ACC112 (cell line): Measurements from ENCODE around the gene DCUN1D1.

ENCODE experiments used
- H2AFZ ChIP-seq: fragments of 200-600 bp; sonication (generic); one replicate; pipeline ENCODE4 v1.6.0; 2017; ENCODE audit warnings: antibody characterized with exemption, low read length; ENCODE audit not compliant: unreplicated experiment
- H3K27ac ChIP-seq: fragments of 200-600 bp; sonication (generic); 2 replicates; pipeline ENCODE4 v1.5.1; 2014; ENCODE audit warnings: low read depth, mild to moderate bottlenecking, antibody characterized with exemption, low read length, moderate library complexity
- H3K27me3 ChIP-seq: fragments of 200-600 bp; sonication (generic); 2 replicates; pipeline ENCODE4 v1.6.1; 2014; ENCODE audit warnings: mild to moderate bottlenecking, antibody characterized with exemption, low read length, moderate library complexity, mixed read lengths; ENCODE audit not compliant: insufficient read depth
- H3K36me3 ChIP-seq: fragments of 200-600 bp; sonication (generic); 2 replicates; pipeline ENCODE4 v1.6.1; 2016; ENCODE audit warnings: mild to moderate bottlenecking, antibody characterized with exemption, low read length, moderate library complexity, mixed read lengths; ENCODE audit not compliant: insufficient read depth
- H3K4me1 ChIP-seq: fragments of 200-600 bp; sonication (generic); one replicate; pipeline ENCODE4 v1.6.1; 2016; ENCODE audit warnings: low read length, mixed read lengths; ENCODE audit not compliant: insufficient read depth, unreplicated experiment, control insufficient read depth
- H3K4me3 ChIP-seq: fragments of 200-600 bp; sonication (generic); 2 replicates; pipeline ENCODE4 v1.5.1; 2014; ENCODE audit warnings: mild to moderate bottlenecking, low read depth, low read length
- H3K79me2 ChIP-seq: fragments of 200-600 bp; sonication (generic); one replicate; pipeline ENCODE4 v1.6.0; 2016; ENCODE audit warnings: low read length; ENCODE audit not compliant: control insufficient read depth, unreplicated experiment, insufficient read depth

The DCUN1D1 gene

DNA sequence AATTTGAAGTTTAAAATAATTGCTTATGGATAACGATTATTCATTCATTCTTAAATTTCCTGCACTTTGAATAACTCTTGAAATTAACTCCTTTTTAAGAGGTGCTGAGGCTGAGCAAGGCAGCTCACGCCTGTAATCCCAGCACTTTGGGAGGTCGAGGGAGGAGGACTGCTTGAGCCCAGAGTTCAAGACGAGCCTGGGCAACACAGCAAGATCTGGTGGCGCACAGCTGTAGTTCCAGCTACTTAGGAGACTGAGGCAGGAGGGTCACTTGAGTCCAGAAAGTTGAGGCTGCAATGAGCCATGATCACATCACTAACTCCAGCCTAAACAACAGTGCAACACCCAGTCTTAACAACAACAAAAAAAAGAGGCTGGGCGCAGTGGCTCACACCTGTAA lies 8.0 kb downstream of the DCUN1D1 start:
- Histone ChIP-seq H3K4me1 (peaks cover 32% of the 10 kb centered on the region), H3K27ac (no peak overlapping the region), H3K4me3 (no peak overlapping the region)

DNA sequence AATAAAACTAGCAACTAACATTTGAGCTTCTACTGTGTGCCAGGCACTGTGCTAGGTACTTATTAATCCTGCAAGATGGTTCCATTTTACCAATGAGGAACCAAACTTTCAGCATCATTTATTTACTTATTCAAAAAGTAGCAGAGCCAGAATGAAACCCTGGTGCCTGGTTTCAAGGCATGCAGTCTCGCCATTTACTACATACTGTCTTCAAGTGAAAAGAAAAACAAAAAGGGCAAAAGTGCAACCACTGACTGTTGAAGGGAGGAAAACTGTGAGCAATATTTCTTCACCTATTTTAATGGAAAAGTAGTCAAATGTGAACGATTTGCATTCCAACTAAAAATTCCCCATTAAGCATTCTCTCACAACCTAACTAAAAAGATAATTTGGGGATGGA lies 8.7 kb downstream of the DCUN1D1 start:
- Histone ChIP-seq H3K27ac (no peak overlapping the region), H2AFZ (no peak overlapping the region), H3K36me3 (no peaks in the 10 kb centered on the region), H3K27me3 (no peaks in the 10 kb centered on the region), H3K4me1 (peaks cover 34% of the 10 kb centered on the region), H3K4me3 (no peak overlapping the region), H3K79me2 (peaks cover 78% of the 10 kb centered on the region)

More for the DNA sequence above, 8.0 kb downstream of the DCUN1D1 start:
- H2AFZ ChIP-seq = no peak overlapping the region
- H3K27me3 ChIP-seq = no peaks in the 10 kb centered on the region
- peaks cover 80% of the 10 kb centered on the region for H3K79me2 ChIP-seq
- H3K36me3 ChIP-seq = no peaks in the 10 kb centered on the region

DNA sequence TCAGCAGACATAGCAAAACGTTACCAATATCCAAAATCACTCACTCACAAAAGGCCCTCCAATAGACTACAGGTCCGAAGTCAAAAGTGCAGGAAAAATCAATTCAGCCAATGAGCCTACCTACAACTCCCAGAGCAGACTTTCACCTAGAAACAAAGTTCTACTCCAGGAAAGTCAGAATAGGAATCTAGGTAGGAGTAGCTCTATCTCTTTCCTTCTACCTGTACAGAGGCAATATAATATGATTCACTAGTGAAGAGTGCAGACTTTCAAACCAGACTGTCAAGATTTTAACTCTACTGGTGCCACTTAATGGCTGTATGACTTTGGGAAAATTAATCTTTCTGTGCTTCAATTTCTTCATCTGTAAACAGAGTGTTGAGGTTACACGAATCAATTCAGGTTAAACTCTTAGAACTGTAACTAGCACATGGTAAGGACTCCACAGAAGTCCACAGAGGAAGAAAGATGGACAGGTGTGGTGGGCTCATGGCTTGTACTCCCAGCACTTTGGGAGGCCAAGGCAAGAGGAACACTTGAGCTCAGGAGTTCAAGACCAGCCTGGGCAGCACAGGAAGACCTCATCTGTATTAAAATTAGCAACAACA lies 9.4 kb downstream of the DCUN1D1 start:
- H3K4me1 ChIP-seq = peaks cover 34% of the 10 kb centered on the region
- no peak overlapping the region for H3K4me3 ChIP-seq
- no peak overlapping the region for H2AFZ ChIP-seq
- H3K79me2 ChIP-seq = peaks cover 77% of the 10 kb centered on the region
- no peak overlapping the region for H3K27ac ChIP-seq
- H3K36me3 ChIP-seq = no peaks in the 10 kb centered on the region
- no peaks in the 10 kb centered on the region for H3K27me3 ChIP-seq

DNA sequence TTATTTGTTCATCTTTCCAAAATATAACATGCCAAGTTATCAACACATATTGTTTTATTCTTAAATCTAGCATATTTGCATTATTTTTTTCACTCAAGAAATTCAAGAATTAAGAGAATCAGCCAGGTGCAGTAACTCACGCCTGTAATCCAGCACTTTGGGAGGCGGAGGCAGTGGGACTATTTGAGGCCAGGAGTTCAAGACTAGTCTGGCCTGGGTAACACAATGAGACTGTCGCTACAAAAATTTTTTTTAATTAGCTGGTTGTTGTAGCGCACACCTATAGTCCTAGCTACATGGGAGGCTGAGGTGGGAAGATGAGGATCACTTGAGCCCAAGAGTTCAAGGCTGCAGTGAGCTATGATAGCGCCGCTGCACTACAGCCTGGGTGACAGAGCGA lies 10.5 kb downstream of the DCUN1D1 start:
- no peaks in the 10 kb centered on the region for H3K27me3 ChIP-seq
- H3K27ac ChIP-seq = peak overlapping the region; percentile 75
- peaks cover 78% of the 10 kb centered on the region for H3K79me2 ChIP-seq
- no peaks in the 10 kb centered on the region for H3K36me3 ChIP-seq
- peaks cover 34% of the 10 kb centered on the region for H3K4me1 ChIP-seq
- H3K4me3 ChIP-seq = no peak overlapping the region
- no peak overlapping the region for H2AFZ ChIP-seq

- Histone ChIP-seq H3K4me1 (peaks cover 34% of the 10 kb centered on the region), H2AFZ (no peak overlapping the region), H3K27ac (peak overlapping the region; percentile 75), H3K79me2 (peaks cover 79% of the 10 kb centered on the region), H3K27me3 (no peaks in the 10 kb centered on the region), H3K4me3 (no peak overlapping the region), H3K36me3 (no peaks in the 10 kb centered on the region)
Observed at GRCh38 chr3:182969277-182969676, 11.1 kb downstream of the DCUN1D1 start.

- Histone ChIP-seq H3K4me1 (peaks cover 34% of the 10 kb centered on the region), H3K79me2 (peaks cover 69% of the 10 kb centered on the region), H2AFZ (no peak overlapping the region), H3K4me3 (no peak overlapping the region), H3K36me3 (peaks cover 13% of the 10 kb centered on the region; the same call in 1 of the 2 replicates), H3K27me3 (no peaks in the 10 kb centered on the region), H3K27ac (no peak overlapping the region)
Observed at GRCh38 chr3:182967218-182968204, 12.8 kb downstream of the DCUN1D1 start.

- H2AFZ ChIP-seq = no peak overlapping the region
- no peak overlapping the region for H3K4me3 ChIP-seq
- peaks cover 33% of the 10 kb centered on the region for H3K4me1 ChIP-seq
- H3K36me3 ChIP-seq = peaks cover 13% of the 10 kb centered on the region; the same call in 1 of the 2 replicates
- no peak overlapping the region for H3K27ac ChIP-seq
- no peaks in the 10 kb centered on the region for H3K27me3 ChIP-seq
- peaks cover 54% of the 10 kb centered on the region for H3K79me2 ChIP-seq
Observed at GRCh38 chr3:182965861-182966366, 14.4 kb downstream of the DCUN1D1 start.

- Histone ChIP-seq H3K27me3 (no peaks in the 10 kb centered on the region), H3K27ac (no peak overlapping the region), H2AFZ (no peak overlapping the region), H3K4me1 (peaks cover 30% of the 10 kb centered on the region), H3K79me2 (peaks cover 41% of the 10 kb centered on the region), H3K36me3 (peaks cover 13% of the 10 kb centered on the region; the same call in 1 of the 2 replicates), H3K4me3 (no peak overlapping the region)
Observed at GRCh38 chr3:182964179-182964578, 16.2 kb downstream of the DCUN1D1 start.

- Histone ChIP-seq H3K27me3 (no peaks in the 10 kb centered on the region), H3K79me2 (peaks cover 23% of the 10 kb centered on the region), H3K27ac (no peak overlapping the region), H3K4me1 (peaks cover 14% of the 10 kb centered on the region), H3K4me3 (no peak overlapping the region), H3K36me3 (peaks cover 14% of the 10 kb centered on the region; the same call in 1 of the 2 replicates), H2AFZ (no peak overlapping the region)
Observed at GRCh38 chr3:182962166-182962565, 18.2 kb downstream of the DCUN1D1 start.

DNA sequence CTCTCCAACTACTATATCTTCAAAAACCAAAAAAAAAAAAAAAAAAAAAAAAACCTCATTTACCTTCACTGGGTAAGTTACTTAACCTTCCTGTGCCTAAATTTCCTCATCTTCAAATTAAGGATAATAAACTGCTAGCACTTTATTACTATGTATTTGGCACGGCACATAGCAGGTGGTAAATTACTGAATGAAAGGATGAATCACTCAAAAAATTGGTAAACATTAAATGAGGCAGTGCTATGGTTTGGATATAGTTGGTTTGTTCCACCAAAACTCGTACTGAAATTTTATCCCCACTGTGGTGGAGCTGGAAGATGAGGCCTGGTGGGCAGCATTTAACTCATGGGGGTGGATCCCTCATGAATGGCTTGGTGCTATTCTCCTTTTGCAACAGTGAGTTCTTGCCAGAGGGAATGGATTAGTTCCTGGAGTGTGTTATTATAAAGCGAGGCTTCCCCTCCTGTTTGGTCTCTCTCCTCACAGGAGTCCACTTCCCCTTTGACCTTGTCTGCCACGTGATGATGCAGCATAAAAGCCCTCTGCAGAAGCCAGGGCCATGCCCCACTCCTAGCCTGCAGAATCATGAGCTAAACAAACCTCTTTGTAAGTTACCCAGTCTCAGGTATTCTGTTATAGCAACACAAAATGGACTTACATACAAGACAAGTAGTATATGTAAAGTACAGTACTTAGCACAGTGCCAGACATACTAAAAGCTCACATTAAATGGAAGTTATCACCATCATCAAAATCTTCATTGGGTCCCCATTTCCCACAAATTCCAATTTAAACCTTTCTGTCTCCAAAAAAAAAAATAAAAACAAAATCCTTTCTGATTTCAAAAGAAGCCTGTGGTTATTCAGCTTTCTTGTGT lies 20.6 kb downstream of the DCUN1D1 start:
- no peak overlapping the region for H3K27ac ChIP-seq
- no peaks in the 10 kb centered on the region for H3K27me3 ChIP-seq
- H2AFZ ChIP-seq = no peak overlapping the region
- peaks cover 5% of the 10 kb centered on the region for H3K79me2 ChIP-seq
- peaks cover 14% of the 10 kb centered on the region for H3K4me1 ChIP-seq
- H3K36me3 ChIP-seq = peaks cover 21% of the 10 kb centered on the region; the same call in 1 of the 2 replicates
- no peak overlapping the region for H3K4me3 ChIP-seq
